K562 (cell line): ENCODE results near the gene RAP1GAP2. TPM values are rescaled to one million over a fixed set of nuclear protein-coding genes. Genes with fewer than 3 reads are reported as not detected.

Source experiments
- ATAC-seq: fragments of 200-7000 bp; cut with Tn5 transposase; 3 replicates; pipeline ENCODE4 v1.9.1; 2020; ENCODE audit warnings: moderate library complexity
- BruUV-seq: library from RNA; stranded (reverse); fragments of 400-500 nt; replicated peaks from 2 replicates; lab custom pipeline; 2021; lab: Mats Ljungman, UMichigan
- CTCF ChIA-PET: fragments of 300-600 bp; formaldehyde crosslinking; extraction: SDS; loops from one replicate; lab custom pipeline; 2021; ENCODE audit warnings: low intra/inter-chr PET ratio; lab: Yijun Ruan, JAX
- POLR2A ChIA-PET: fragments of 300-600, 350-650 bp; sonication (Branson Sonifier 250); formaldehyde crosslinking; extraction: SDS; loops from one replicate; lab custom pipeline; 2021; ENCODE audit warnings: antibody characterized with exemption, inconsistent platforms; lab: Yijun Ruan, JAX
- DNase-seq, 4 experiments: peaks; one replicate each; pipeline versions ENCODE4 v3.0.0 to v3.0.0-alpha.2; 2011 to 2018; ENCODE audit warnings: low spot score in 3 of 4, mixed read lengths in 3 of 4; ENCODE audit errors: extremely low read depth in 1 of 4
- FAIRE-seq: peaks from 2 replicates; lab custom pipeline; 2011; peaks lifted over from hg19 to GRCh38; lab: Jason Lieb, UNC
- H2AFZ ChIP-seq: 2 replicates; pipeline ENCODE4 v1.6.0; 2011; ENCODE audit warnings: low read depth, low read length, control low read depth, inconsistent platforms
- H3K27ac ChIP-seq: fragments of 200-600 bp; 3 replicates; pipeline ENCODE4 v1.8.0; 2011; ENCODE audit warnings: low read depth, mild to moderate bottlenecking, control low read depth, inconsistent platforms, low read length, moderate library complexity, mixed read lengths; ENCODE audit errors: extremely low read depth
- H3K27me3 ChIP-seq, 2 experiments: fragments of 300-600 bp in 1 of 2; 2 replicates in 1 of 2; 3 replicates in 1 of 2; pipeline versions ENCODE4 v1.6.0 to v1.8.0; 2011; ENCODE audit warnings: inconsistent platforms in 2 of 2, low read length in 2 of 2, mild to moderate bottlenecking in 1 of 2, mixed read lengths in 1 of 2, moderate library complexity in 1 of 2; ENCODE audit not compliant: control insufficient read depth in 2 of 2, insufficient read depth in 2 of 2
- H3K36me3 ChIP-seq: fragments of 300-600 bp; 3 replicates; pipeline ENCODE4 v1.8.0; 2011; ENCODE audit warnings: mild to moderate bottlenecking, low read length, inconsistent platforms; ENCODE audit not compliant: control insufficient read depth, insufficient read depth
- H3K4me1 ChIP-seq, 2 experiments: fragments of 200-600 bp in 1 of 2; replicated peaks in 1 of 2; 2 replicates in 1 of 2; 3 replicates in 1 of 2; pipeline versions ENCODE4 v1.5.1 to v1.8.0; 2011; ENCODE audit warnings: inconsistent platforms in 2 of 2, low read length in 2 of 2, mild to moderate bottlenecking in 1 of 2, mixed read lengths in 1 of 2, moderate library complexity in 1 of 2; ENCODE audit not compliant: control insufficient read depth in 2 of 2, insufficient read depth in 2 of 2
- H3K4me2 ChIP-seq: 2 replicates; pipeline ENCODE4 v1.6.1; 2011; ENCODE audit warnings: low read length, control low read depth, inconsistent platforms, mixed read lengths; ENCODE audit not compliant: insufficient read depth
- H3K4me3 ChIP-seq: fragments of 200-600 bp; sonication (generic), shearing (Covaris generic); 2 replicates; pipeline ENCODE4 v1.5.1; 2016; ENCODE audit warnings: control low read depth, inconsistent platforms
- H3K79me2 ChIP-seq: fragments of 200-600 bp; 3 replicates; pipeline ENCODE4 v1.8.0; 2011; ENCODE audit warnings: low read length, inconsistent platforms; ENCODE audit not compliant: control insufficient read depth, insufficient read depth
- H3K9ac ChIP-seq, 2 experiments: 2 replicates each; pipeline versions ENCODE4 v1.6.0 to v1.6.1; 2011; ENCODE audit warnings: low read depth in 2 of 2, low read length in 2 of 2, control low read depth in 1 of 2, inconsistent platforms in 1 of 2, mild to moderate bottlenecking in 1 of 2, mixed read lengths in 1 of 2; ENCODE audit not compliant: insufficient read depth in 1 of 2
- H3K9me1 ChIP-seq: one replicate; pipeline ENCODE4 v1.6.0; 2011; ENCODE audit warnings: inconsistent platforms, mild to moderate bottlenecking, low read length, moderate library complexity; ENCODE audit not compliant: control insufficient read depth, insufficient read depth
- H3K9me3 ChIP-seq: replicated peaks from 2 replicates; pipeline ENCODE4 v1.5.1; 2011; ENCODE audit warnings: low read depth, low read length, inconsistent platforms; ENCODE audit not compliant: control insufficient read depth, insufficient read depth
- H4K20me1 ChIP-seq: replicated peaks from 2 replicates; pipeline ENCODE4 v1.6.1; 2011; ENCODE audit warnings: low read length, inconsistent platforms, mixed read lengths; ENCODE audit not compliant: control insufficient read depth, insufficient read depth
- BCL6 ChIP-seq: fragments of 250-450 bp; sonication (Bioruptor Pico); IDR thresholded peaks from 2 replicates; pipeline ENCODE4 v1.4.0; 2020
- C11orf30 ChIP-seq: fragments of 450-650 bp; IDR thresholded peaks from 2 replicates; pipeline ENCODE4 v1.6.1; 2016; ENCODE audit warnings: low read depth, mild to moderate bottlenecking
- ETV1 ChIP-seq: fragments of 450-650 bp; conservative IDR thresholded peaks from 2 replicates; pipeline ENCODE4 v1.6.1; 2016; ENCODE audit warnings: missing genetic modification characterization, control low read depth, low read depth, missing compliant biosample characterization
- FOXJ2 ChIP-seq: fragments of 200-800 bp; sonication (Bioruptor generic); IDR thresholded peaks from 2 replicates; pipeline ENCODE4 v1.6.1; 2016; ENCODE audit warnings: missing genetic modification characterization, missing compliant biosample characterization
- NCOR1 ChIP-seq: fragments of 450-650 bp; IDR thresholded peaks from 2 replicates; pipeline ENCODE4 v1.6.1; 2016; ENCODE audit warnings: mild to moderate bottlenecking, moderate library complexity
- NR2C2 ChIP-seq, 2 experiments: fragments of 200-800 bp in 1 of 2; sonication (Bioruptor generic) in 1 of 2; sonication (generic) in 1 of 2; formaldehyde crosslinking in 1 of 2; IDR thresholded peaks; 2 replicates each; pipeline versions ENCODE4 v1.6.1 to v1.8.0; 2016 to 2022; ENCODE audit warnings: mild to moderate bottlenecking in 1 of 2, missing compliant biosample characterization in 1 of 2, missing genetic modification characterization in 1 of 2, missing genetic modification reagents in 1 of 2
- PHF8 ChIP-seq: fragments of 200-600 bp; sonication (generic); IDR thresholded peaks from 2 replicates; pipeline ENCODE4 v1.6.1; 2012; ENCODE audit warnings: mixed run types, mild to moderate bottlenecking, inconsistent platforms, low read length, moderate library complexity, borderline replicate concordance
- PML ChIP-seq: IDR thresholded peaks from 2 replicates; pipeline ENCODE4 v1.6.1; 2012; ENCODE audit warnings: low read length, inconsistent platforms
- PRMT5 ChIP-seq: sonication (generic); formaldehyde crosslinking; IDR thresholded peaks from 2 replicates; pipeline ENCODE4 v1.5.0; 2020; ENCODE audit warnings: missing genetic modification reagents
- SPI1 ChIP-seq: IDR thresholded peaks from 2 replicates; pipeline ENCODE4 v1.6.1; 2011; ENCODE audit warnings: low read depth, low read length, control low read depth, borderline replicate concordance
- U2AF1 ChIP-seq: fragments of 200-400 bp; formaldehyde crosslinking; optimal IDR thresholded peaks from 2 replicates; pipeline ENCODE3; 2017; ENCODE audit warnings: mild to moderate bottlenecking, low read depth, low read length, moderate library complexity
- ZNF232 ChIP-seq: sonication (generic); formaldehyde crosslinking; IDR thresholded peaks from 2 replicates; pipeline ENCODE4 v1.8.0; 2022; ENCODE audit warnings: mild to moderate bottlenecking, missing genetic modification reagents
- ZNF24 ChIP-seq: fragments of 450-650 bp; IDR thresholded peaks from 2 replicates; pipeline ENCODE4 v1.6.1; 2016
- ZNF507 ChIP-seq: conservative IDR thresholded peaks from 2 replicates; pipeline ENCODE4 v1.6.1; 2017; ENCODE audit warnings: missing genetic modification characterization, missing compliant biosample characterization
- ZNF785 ChIP-seq: fragments of 250-450 bp; sonication (Bioruptor Pico); IDR thresholded peaks from 2 replicates; pipeline ENCODE4 v1.4.0; 2020; ENCODE audit warnings: mild to moderate bottlenecking
- WGBS: fragments of 100-300 bp; shearing (Covaris generic); methylation state at CpG from one replicate; pipeline ENCODE4 v1.1.6; 2016; ENCODE audit warnings: low coverage, mixed read lengths; ENCODE audit not compliant: insufficient coverage; ENCODE audit errors: missing lambda C conversion rate; 5-methylcytosine and 5-hydroxymethylcytosine counted together
- in situ Hi-C: fragments of 300-500 bp; cut with MboI; formaldehyde crosslinking; loops from 4 replicates; pipeline ENCODE4 v1.15.0; 2018; ENCODE audit warnings: inconsistent platforms, mixed read lengths
- intact Hi-C: fragments of 100-400 bp; cut with micrococcal nuclease; formaldehyde crosslinking; loops from 2 replicates; pipeline ENCODE4 v1.14.2; 2022
- polyA plus RNA-seq, 8 experiments: library from polyadenylated mRNA; depleted of rRNA in 4 of 8; stranded (reverse) in 5 of 8; unstranded in 3 of 8; fragments of >200 nt; fragmentation: Nextera tagmentation in 2 of 8; fragmentation: Illumina TruSeq in 1 of 8; extraction: Ambion mirVana in 2 of 8; extraction: Trizol in 1 of 8; gene quantifications; 2 replicates each; pipeline versions ENCODE4 v1.2.1 to v1.2.3, GENCODE V29; 2011 to 2014; ENCODE audit warnings: inconsistent platforms in 1 of 8, missing spikeins in 1 of 8
- total RNA-seq, 7 experiments: library from RNA; depleted of rRNA in 6 of 7; stranded (reverse); fragments of >200 nt in 6 of 7; fragmentation: Illumina TruSeq in 2 of 7; extraction: Trizol in 2 of 7; gene quantifications; 2 replicates each; pipeline versions ENCODE4 v1.2.1 to v1.2.3, GENCODE V29; 2011 to 2021; ENCODE audit warnings: low replicate concordance in 1 of 7
- TF ChIP-seq, protein P1 (sequence below): fragments of 450-650 bp; formaldehyde crosslinking; IDR thresholded peaks from 2 replicates; pipeline ENCODE4 v1.4.0; 2022; ENCODE audit warnings: missing genetic modification characterization
- TF ChIP-seq, protein P2 (sequence below): sonication (generic); formaldehyde crosslinking; IDR thresholded peaks from 2 replicates; pipeline ENCODE4 v1.8.0; 2023; ENCODE audit warnings: mild to moderate bottlenecking, missing genetic modification reagents
- TF ChIP-seq, protein P3 (sequence below): fragments of 200-800 bp; sonication (Bioruptor generic); IDR thresholded peaks from 2 replicates; pipeline ENCODE4 v1.6.1; 2017; ENCODE audit warnings: missing genetic modification characterization, missing compliant biosample characterization

The RAP1GAP2 gene
- total and polyA plus RNA-seq, 9 of the 15 experiments (the other 6 are each of a cell fraction or from before 2014, with no cell fraction given), result 0.01 to 1.3 (median 0.42) TPM; not detected in 1

DNA sequence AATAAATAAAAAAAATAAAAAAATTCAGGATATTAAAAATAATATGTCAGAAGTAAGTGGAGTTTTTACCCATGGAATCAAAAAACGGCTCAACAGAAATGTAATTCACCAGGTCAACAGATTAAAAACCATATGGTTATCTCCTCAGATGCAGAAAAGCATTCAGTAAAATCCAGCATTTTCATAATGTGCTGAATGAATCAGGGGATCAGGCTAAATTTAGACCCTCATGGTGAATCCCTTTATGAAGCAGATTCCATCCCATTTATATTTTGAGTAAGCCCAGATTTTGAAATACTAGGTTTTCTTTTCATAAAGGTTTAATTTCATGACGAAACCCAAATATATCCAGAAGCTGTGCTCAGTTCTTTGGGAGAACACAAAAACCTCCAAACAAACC is 182.8 kb downstream of the RAP1GAP2 start (continued):
- TF ChIP-seq, protein P1, sequence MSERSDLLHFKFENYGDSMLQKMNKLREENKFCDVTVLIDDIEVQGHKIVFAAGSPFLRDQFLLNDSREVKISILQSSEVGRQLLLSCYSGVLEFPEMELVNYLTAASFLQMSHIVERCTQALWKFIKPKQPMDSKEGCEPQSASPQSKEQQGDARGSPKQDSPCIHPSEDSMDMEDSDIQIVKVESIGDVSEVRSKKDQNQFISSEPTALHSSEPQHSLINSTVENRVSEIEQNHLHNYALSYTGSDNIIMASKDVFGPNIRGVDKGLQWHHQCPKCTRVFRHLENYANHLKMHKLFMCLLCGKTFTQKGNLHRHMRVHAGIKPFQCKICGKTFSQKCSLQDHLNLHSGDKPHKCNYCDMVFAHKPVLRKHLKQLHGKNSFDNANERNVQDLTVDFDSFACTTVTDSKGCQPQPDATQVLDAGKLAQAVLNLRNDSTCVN (CRISPR knock-in tag), result no peak
- TF ChIP-seq ZNF24, result no peak
- TF ChIP-seq NR2C2 (CRISPR knock-in tag; IDR thresholded peaks at IDR 0.05), result no peak
- no peak for TF ChIP-seq NR2C2 (tag; IDR thresholded peaks at IDR 0.05)

DNA sequence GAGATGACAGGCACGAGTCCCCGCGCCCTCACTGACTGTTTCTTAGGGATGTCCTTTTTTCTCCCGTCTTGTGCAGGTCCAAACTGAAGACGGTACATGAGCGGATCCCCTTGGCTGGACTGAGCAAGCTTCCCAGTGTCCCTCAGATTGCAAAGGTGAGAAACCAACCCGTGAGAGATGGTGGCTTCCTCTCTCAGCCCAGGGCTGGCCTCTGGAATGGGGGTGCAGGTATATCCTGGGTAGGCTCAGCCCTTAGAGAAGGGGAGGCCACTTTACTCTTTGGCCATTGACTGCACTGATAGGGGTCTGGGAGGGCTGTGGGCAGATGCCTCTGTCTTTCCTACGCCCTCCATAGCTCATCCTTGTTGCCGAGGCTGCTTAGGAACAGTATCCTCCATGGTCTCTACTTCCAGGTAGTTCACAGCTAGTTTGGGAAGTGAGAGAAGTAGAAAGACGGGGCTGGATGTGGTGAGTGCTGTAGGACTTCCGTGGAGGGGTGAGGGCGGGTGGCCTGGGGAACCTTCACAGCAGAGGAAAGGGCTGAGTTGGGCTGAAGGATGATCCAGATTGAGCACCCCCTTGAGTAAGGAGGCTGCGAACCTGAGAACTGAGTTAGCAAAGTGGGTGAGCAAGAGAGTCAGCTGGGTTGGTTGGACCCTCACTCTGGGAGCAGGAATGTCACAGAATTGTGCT is 184.1 kb downstream of the RAP1GAP2 start:
- ATAC-seq (no peak), FAIRE-seq (no peak)
- CTCF ChIA-PET, result no interaction called here

More for the DNA sequence above, 184.1 kb downstream of the RAP1GAP2 start:
- Histone ChIP-seq H3K36me3 (no peaks in the 10 kb centered on the region), H2AFZ (no peak overlapping the region), H3K4me1 (no peaks in the 10 kb centered on the region), H3K4me2 (no peak overlapping the region), H3K9ac (no peak overlapping the region), H3K27ac (no peak overlapping the region), H3K9me3 (no peaks in the 10 kb centered on the region), H4K20me1 (no peaks in the 10 kb centered on the region; the same call in 1 of the 2 replicates), H3K9me1 (no peaks in the 10 kb centered on the region), H3K27me3 (peaks cover 0 to 14% of the 10 kb centered on the region in 2 experiments; a peak in 2 of 5 replicates), H3K4me3 (no peak overlapping the region), H3K79me2 (no peaks in the 10 kb centered on the region)
- POLR2A ChIA-PET, result no interaction called here
- no peak for DNase-seq
- in situ Hi-C loops, result no loop called here
- WGBS, result 10% methylated on average over 10 of the region's 13 CpGs
- TF ChIP-seq ZNF785 (CRISPR knock-in tag), result no peak
- TF ChIP-seq ZNF507 (tag), result no peak
- no peak for TF ChIP-seq U2AF1
- no peak for TF ChIP-seq NCOR1
- TF ChIP-seq, protein P2, sequence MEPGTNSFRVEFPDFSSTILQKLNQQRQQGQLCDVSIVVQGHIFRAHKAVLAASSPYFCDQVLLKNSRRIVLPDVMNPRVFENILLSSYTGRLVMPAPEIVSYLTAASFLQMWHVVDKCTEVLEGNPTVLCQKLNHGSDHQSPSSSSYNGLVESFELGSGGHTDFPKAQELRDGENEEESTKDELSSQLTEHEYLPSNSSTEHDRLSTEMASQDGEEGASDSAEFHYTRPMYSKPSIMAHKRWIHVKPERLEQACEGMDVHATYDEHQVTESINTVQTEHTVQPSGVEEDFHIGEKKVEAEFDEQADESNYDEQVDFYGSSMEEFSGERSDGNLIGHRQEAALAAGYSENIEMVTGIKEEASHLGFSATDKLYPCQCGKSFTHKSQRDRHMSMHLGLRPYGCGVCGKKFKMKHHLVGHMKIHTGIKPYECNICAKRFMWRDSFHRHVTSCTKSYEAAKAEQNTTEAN (CRISPR knock-in tag), result no peak
- TF ChIP-seq SPI1, result no peak
- TF ChIP-seq, protein P3, sequence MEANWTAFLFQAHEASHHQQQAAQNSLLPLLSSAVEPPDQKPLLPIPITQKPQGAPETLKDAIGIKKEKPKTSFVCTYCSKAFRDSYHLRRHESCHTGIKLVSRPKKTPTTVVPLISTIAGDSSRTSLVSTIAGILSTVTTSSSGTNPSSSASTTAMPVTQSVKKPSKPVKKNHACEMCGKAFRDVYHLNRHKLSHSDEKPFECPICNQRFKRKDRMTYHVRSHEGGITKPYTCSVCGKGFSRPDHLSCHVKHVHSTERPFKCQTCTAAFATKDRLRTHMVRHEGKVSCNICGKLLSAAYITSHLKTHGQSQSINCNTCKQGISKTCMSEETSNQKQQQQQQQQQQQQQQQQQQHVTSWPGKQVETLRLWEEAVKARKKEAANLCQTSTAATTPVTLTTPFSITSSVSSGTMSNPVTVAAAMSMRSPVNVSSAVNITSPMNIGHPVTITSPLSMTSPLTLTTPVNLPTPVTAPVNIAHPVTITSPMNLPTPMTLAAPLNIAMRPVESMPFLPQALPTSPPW (CRISPR knock-in tag), result no peak
- TF ChIP-seq BCL6 (CRISPR knock-in tag), result no peak
- TF ChIP-seq PRMT5 (CRISPR knock-in tag), result no peak
- TF ChIP-seq ZNF232 (CRISPR knock-in tag), result no peak
- TF ChIP-seq PML, result no peak
- TF ChIP-seq C11orf30, result no peak
- no peak for TF ChIP-seq FOXJ2 (tag)
- no peak for TF ChIP-seq PHF8
- TF ChIP-seq ETV1, result no peak
- BruUV-seq, result no TSS peak
- intact Hi-C loops, result no loop called here
